Transverse colon (tissue), 4 donors: ENCODE measurements around the gene MED9. TPM values are rescaled to one million over a fixed set of nuclear protein-coding genes. Genes with fewer than 3 reads are reported as not detected.

Experiments used
- DNase-seq: peaks from one replicate; pipeline ENCODE4 v3.0.0-alpha.2; 2019
- H3K27ac ChIP-seq, 4 donors: fragments of 200-600 bp; sonication (generic); 2 replicates each; pipeline ENCODE4 v1.5.1; 2016 to 2018; ENCODE audit warnings: inconsistent platforms in 4 of 4
- H3K27me3 ChIP-seq: fragments of 200-600 bp; sonication (generic); 2 replicates; pipeline ENCODE4 v1.5.1; 2017; ENCODE audit warnings: inconsistent platforms
- H3K36me3 ChIP-seq, 4 donors: fragments of 200-600 bp; sonication (generic); 2 replicates each; pipeline ENCODE4 v1.5.1; 2017 to 2019; ENCODE audit warnings: inconsistent platforms in 4 of 4
- H3K4me1 ChIP-seq, 4 donors: fragments of 200-600 bp; sonication (generic); 2 replicates each; pipeline ENCODE4 v1.5.1; 2017 to 2020; ENCODE audit warnings: inconsistent platforms in 4 of 4
- H3K4me3 ChIP-seq, 4 donors: fragments of 200-600 bp; sonication (generic); 1 replicate in 1 of 4; 2 replicates in 3 of 4; pipeline versions ENCODE4 v1.5.1 to v1.6.1; 2017 to 2019; ENCODE audit warnings: inconsistent platforms in 4 of 4
- H3K9me3 ChIP-seq, 2 donors: fragments of 200-600 bp; sonication (generic); 2 replicates each; pipeline ENCODE4 v1.5.1; 2017 to 2019; ENCODE audit warnings: inconsistent platforms in 2 of 2
- EP300 ChIP-seq: sonication (generic); formaldehyde crosslinking; IDR thresholded peaks from one replicate; pipeline ENCODE4 v1.6.1; 2017; ENCODE audit warnings: antibody characterized with exemption, low read depth
- POLR2A ChIP-seq: fragments of 450-650 bp; IDR thresholded peaks from one replicate; pipeline ENCODE4 v1.6.1; 2016; ENCODE audit warnings: antibody characterized with exemption, mild to moderate bottlenecking, moderate library complexity
- POLR2AphosphoS5 ChIP-seq, 3 donors: sonication (generic); formaldehyde crosslinking; IDR thresholded peaks; one replicate each; pipeline ENCODE4 v1.6.1; 2016; ENCODE audit warnings: antibody characterized with exemption in 3 of 3
- WGBS, 2 donors: methylation state at CpG; one replicate each; pipeline ENCODE4 v1.1.5; 2018; ENCODE audit warnings: low coverage in 1 of 2; 5-methylcytosine and 5-hydroxymethylcytosine counted together
- in situ Hi-C, 4 donors: fragments of 200-750 bp; cut with MboI; loops; one replicate each; pipeline versions ENCODE4 v1.15.0 to v1.15.1; 2017; ENCODE audit warnings: low sequenced_read_pairs in 3 of 4, low pct_ligation_motif_present in 1 of 4, low pct_unique_long_range_greater_than_20kb in 1 of 4
- intact Hi-C: fragments of 100-400 bp; cut with DNase I; formaldehyde crosslinking; loops from one replicate; pipeline ENCODE4 v1.15.1; 2023; ENCODE audit warnings: low total_unique reads
- total RNA-seq, 4 donors: library from RNA; depleted of rRNA; stranded (reverse); fragments of >200 nt; gene quantifications; one replicate each; pipeline ENCODE4 v1.1.0, GENCODE V29; 2016
- TF ChIP-seq, protein P1 (sequence below), 5 experiments: fragments of 200-600 bp in 3 of 5; fragments of 450-650 bp in 2 of 5; sonication (generic) in 3 of 5; IDR thresholded peaks; 1 replicate in 2 of 5; 2 replicates in 3 of 5; pipeline ENCODE4 v1.5.1; 2016 to 2017; ENCODE audit warnings: antibody characterized with exemption in 5 of 5, inconsistent platforms in 3 of 5, mild to moderate bottlenecking in 2 of 5, moderate library complexity in 1 of 5

Gene MED9
- total RNA-seq, 4 donors from 2014 or later, result 15.0 to 90.0 (median 25.2) TPM

DNA sequence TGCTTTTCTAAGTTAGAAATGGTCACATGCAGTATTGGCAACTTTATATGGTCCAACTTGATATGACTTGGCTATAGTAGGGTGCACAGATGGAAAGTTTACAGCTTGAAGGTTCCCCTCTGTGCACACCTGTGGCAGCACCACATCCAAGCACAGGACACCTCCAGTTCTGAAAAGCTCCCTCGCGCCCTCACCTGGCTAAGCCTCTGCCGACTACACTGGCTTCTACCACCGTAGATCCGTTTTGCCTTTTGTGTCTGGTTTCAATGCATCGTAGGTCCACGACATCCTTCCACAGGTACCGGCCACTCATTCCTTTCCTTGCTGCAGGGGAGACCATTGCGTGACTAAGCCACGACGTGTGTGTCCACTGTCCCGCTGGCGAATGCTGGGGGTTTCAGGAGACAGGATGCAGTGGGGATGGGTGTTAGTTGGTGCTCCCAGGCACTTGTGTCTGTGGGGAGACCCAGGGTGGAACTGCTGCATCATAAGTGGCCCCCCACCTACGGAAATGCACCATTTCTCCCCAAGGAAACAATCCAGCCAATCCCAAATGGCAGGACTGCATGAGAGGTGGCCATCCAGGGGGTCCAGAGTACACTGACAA is 24.3 kb downstream of the MED9 start:
- TF ChIP-seq POLR2AphosphoS5 (IDR thresholded peaks at IDR 0.05) (no peak), EP300 (no peak), POLR2A (no peak)
- TF ChIP-seq, protein P1, sequence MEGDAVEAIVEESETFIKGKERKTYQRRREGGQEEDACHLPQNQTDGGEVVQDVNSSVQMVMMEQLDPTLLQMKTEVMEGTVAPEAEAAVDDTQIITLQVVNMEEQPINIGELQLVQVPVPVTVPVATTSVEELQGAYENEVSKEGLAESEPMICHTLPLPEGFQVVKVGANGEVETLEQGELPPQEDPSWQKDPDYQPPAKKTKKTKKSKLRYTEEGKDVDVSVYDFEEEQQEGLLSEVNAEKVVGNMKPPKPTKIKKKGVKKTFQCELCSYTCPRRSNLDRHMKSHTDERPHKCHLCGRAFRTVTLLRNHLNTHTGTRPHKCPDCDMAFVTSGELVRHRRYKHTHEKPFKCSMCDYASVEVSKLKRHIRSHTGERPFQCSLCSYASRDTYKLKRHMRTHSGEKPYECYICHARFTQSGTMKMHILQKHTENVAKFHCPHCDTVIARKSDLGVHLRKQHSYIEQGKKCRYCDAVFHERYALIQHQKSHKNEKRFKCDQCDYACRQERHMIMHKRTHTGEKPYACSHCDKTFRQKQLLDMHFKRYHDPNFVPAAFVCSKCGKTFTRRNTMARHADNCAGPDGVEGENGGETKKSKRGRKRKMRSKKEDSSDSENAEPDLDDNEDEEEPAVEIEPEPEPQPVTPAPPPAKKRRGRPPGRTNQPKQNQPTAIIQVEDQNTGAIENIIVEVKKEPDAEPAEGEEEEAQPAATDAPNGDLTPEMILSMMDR (IDR thresholded peaks at IDR 0.05), result no peak

DNA sequence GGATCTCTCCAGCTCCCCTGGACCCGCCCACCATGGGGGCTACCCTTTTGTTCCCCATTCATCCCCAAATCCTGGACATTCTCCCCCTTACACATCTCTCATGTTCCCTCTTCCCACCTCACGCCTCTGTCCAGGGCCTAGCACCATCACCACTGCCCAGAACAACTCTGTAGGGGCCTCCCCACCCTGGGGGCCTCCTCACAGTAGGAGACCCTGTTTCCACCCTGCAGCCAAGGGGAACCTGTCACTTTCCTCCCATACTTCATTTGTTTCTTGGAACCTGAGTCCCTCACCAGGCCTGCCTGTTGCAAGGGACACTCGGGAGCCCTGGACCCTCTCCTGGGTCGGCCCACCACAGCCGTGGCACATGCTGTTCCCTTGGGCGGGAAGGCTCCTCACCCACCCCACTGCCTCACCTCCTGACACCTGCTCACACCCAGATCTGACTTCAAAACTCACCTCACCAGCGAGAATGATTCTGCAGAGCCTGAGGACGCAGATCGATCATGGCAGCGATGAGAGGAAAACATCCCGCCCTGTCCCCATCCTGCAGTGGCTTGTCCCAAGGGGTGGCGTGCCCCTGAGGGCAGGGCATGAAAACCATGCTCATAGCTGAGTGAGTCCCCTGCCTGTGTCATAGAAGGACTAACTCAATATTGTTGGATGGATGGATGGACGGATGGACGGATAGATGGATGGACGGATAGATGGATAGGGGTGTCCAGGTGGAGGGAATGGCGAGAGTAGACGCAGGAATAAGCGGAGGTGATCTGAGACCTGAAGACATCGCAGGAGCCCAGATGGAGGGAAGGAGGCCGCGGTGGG is 26.2 kb downstream of the MED9 start:
- intact Hi-C loops, result no loop called here
- Histone ChIP-seq H3K9me3 (no peaks in the 10 kb centered on the region), H3K36me3 (no peaks in the 10 kb centered on the region), H3K4me3 (no peak overlapping the region), H3K4me1 (peaks cover 0 to 17% (median 10%) of the 10 kb centered on the region in 4 donors), H3K27ac (no peak overlapping the region), H3K27me3 (no peaks in the 10 kb centered on the region)
- no peak for DNase-seq
- in situ Hi-C loops, result loop anchor here in 2 of 4 donors (10.0 kb wide), 2 partner anchors 142 to 148 kb away; no protein-coding TSS in a partner anchor
- WGBS, 2 donors, result 93% methylated on average over 16 to 21 of the region's 21 CpGs
- TF ChIP-seq POLR2A (no peak), POLR2AphosphoS5 (IDR thresholded peaks at IDR 0.05) (no peak)

More for the DNA sequence above, 24.3 kb downstream of the MED9 start:
- Histone ChIP-seq H3K9me3 (no peaks in the 10 kb centered on the region), H3K27me3 (no peaks in the 10 kb centered on the region), H3K4me1 (peaks cover 0 to 12% (median 9%) of the 10 kb centered on the region in 4 donors), H3K27ac (no peak overlapping the region), H3K4me3 (no peak overlapping the region), H3K36me3 (no peaks in the 10 kb centered on the region)
- intact Hi-C loops, result no loop called here
- WGBS, 2 donors, result 67% methylated on average over 14 of the region's 14 CpGs; no CpG with 5 or more reads in 1 of the 2 donors
- DNase-seq, result no peak
- in situ Hi-C loops, result loop anchor here in 2 of 4 donors (10.0 kb wide), 2 partner anchors 144 to 146 kb away; no protein-coding TSS in a partner anchor

DNA sequence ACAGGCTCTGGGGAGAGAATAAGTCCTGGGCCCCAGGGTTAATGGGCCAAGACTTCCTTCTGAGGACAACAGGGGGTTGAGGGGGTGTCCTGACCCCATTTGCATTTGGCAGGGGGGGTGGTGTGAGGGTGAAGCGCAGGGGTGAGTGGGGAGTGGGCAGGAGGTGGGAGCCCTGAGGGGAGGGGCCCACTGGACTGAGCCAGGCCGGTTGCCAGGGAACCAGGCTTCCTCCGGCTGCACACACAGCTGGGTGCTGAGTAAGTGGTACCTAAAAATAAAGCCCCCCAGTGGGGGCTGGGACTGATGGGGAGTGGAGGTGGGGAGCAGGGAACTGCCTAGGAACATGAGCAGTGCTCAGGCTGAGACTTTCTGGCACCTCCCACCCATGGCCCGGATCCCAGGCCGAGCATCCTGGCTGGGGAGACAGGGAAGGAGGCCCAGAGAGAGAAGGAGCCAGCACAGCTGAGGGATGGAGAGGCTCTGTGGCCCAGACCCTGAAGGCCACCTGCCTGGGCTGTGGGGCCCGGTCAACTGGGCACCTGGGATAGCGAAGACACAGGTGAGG is 26.8 kb downstream of the MED9 start:
- TF ChIP-seq POLR2AphosphoS5 (IDR thresholded peaks at IDR 0.05), result no peak
- TF ChIP-seq, protein P1 (IDR thresholded peaks at IDR 0.05), result no peak
- TF ChIP-seq EP300, result no peak
- TF ChIP-seq POLR2A, result no peak
- intact Hi-C loops (no loop called here), in situ Hi-C loops (loop anchor here in 2 of 4 donors (10.0 kb wide), 2 partner anchors 141 to 149 kb away; no protein-coding TSS in a partner anchor)
- H3K9me3 ChIP-seq, result no peaks in the 10 kb centered on the region
- 67% methylated on average over 5 of the region's 7 CpGs; no CpG with 5 or more reads in 1 of the 2 donors for WGBS, 2 donors
- H3K27ac ChIP-seq, result no peak overlapping the region
- H3K4me1 ChIP-seq, result peaks cover 0 to 12% (median 8%) of the 10 kb centered on the region in 4 donors
- H3K4me3 ChIP-seq, result no peak overlapping the region
- no peaks in the 10 kb centered on the region for H3K27me3 ChIP-seq
- no peaks in the 10 kb centered on the region for H3K36me3 ChIP-seq
- DNase-seq, result no peak

DNA sequence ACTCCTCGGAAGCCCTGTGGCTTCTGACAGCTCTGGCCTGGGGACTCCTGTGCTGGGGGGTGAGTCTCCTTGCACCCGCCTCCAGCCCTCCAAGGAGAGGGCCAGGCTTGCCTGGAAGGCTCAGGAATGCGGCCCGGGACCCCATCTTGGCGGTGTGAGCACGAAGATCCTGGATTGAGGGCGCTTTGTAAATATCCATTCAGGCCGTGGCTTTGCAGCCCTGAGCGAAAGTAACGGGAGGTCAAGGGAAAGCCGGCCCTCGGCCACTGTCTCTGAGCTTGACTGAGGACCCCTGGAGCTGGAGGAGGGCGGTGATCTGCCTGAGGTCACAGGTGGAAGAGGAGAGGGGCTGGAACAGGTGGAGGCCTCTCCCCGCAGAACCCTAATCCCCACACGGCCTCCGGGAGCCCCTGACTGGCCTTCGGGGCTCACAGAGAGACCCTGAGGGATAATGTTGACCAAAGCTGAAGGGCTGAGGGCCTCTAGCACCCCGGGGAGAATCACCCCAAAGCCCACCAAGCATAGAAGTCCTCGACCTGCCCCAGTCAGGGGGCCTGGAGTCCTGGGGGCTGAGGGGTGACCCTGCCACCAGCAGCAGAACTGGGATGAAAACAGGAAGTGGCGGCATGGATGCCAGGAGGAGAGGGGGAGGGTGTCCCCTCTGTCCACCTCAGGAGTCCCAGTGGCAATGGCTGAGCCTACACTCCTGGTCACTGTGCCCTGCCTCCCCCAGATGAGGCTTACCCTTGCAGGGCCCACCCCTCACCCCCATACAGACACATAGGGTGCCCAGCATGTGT is 27.7 kb downstream of the MED9 start:
- no peak for TF ChIP-seq EP300
- TF ChIP-seq POLR2A, result no peak
- TF ChIP-seq POLR2AphosphoS5 (IDR thresholded peaks at IDR 0.05), result no peak
- TF ChIP-seq, protein P1 (IDR thresholded peaks at IDR 0.05), result no peak
- Histone ChIP-seq H3K27ac (no peak overlapping the region), H3K27me3 (no peaks in the 10 kb centered on the region), H3K36me3 (no peaks in the 10 kb centered on the region), H3K4me1 (peaks cover 0 to 12% (median 7%) of the 10 kb centered on the region in 4 donors), H3K4me3 (no peak overlapping the region), H3K9me3 (no peaks in the 10 kb centered on the region)
- in situ Hi-C loops, result loop anchor here in 2 of 4 donors (10.0 kb wide), 2 partner anchors 140 to 150 kb away; no protein-coding TSS in a partner anchor
- no peak for DNase-seq
- intact Hi-C loops, result no loop called here
- 83% methylated on average over 20 of the region's 20 CpGs; no CpG with 5 or more reads in 1 of the 2 donors for WGBS, 2 donors
